Type B pancreatic cell (in vitro differentiated cells): ENCODE measurements around the gene MPEG1. TPM values are rescaled to one million over a fixed set of nuclear protein-coding genes. Genes with fewer than 3 reads are reported as not detected.
A peak's percentile ranks its signal among the peaks of the same experiment; 100 is the strongest.

Experiments used
- DNase-seq: peaks from one replicate; pipeline ENCODE4 v3.0.0; 2021; ENCODE audit warnings: mixed read lengths; ENCODE audit not compliant: unreplicated experiment; ENCODE audit errors: extremely low spot score
- H3K27ac Mint-ChIP-seq: 2 replicates; pipeline ENCODE4 v1.8.0; 2021; ENCODE audit warnings: mild to moderate bottlenecking, mixed read lengths
- H3K27me3 Mint-ChIP-seq: 2 replicates; pipeline ENCODE4 v1.8.0; 2021; ENCODE audit warnings: mixed read lengths
- H3K36me3 Mint-ChIP-seq: 2 replicates; pipeline ENCODE4 v1.8.0; 2021; ENCODE audit warnings: mixed read lengths
- H3K4me1 Mint-ChIP-seq: one replicate; pipeline ENCODE4 v1.8.0; 2021; ENCODE audit warnings: mixed read lengths; ENCODE audit not compliant: unreplicated experiment
- H3K4me3 Mint-ChIP-seq: 2 replicates; pipeline ENCODE4 v1.8.0; 2021; ENCODE audit warnings: mild to moderate bottlenecking, mixed read lengths
- H3K9me3 Mint-ChIP-seq: 2 replicates; pipeline ENCODE4 v1.8.0; 2021; ENCODE audit warnings: mixed read lengths
- CTCF ChIP-seq: fragments of 200-600 bp; sonication (generic); conservative IDR thresholded peaks from 2 replicates; pipeline ENCODE4 v1.5.0; 2021; ENCODE audit warnings: antibody characterized with exemption, mild to moderate bottlenecking
- total RNA-seq: library from RNA; stranded (reverse); gene quantifications from 2 replicates; pipeline ENCODE4 v1.2.1, GENCODE V29; 2021; ENCODE audit warnings: low replicate concordance

MPEG1 gene
- total RNA-seq, 1 donor from 2014 or later, result not detected

GRCh38 chr11:59188954-59189353 is 23.8 kb downstream of the MPEG1 start:
- TF ChIP-seq CTCF, result no peak
- Mint-ChIP-seq H3K36me3 (peaks cover 43% of the 10 kb centered on the region), H3K9me3 (no peaks in the 10 kb centered on the region), H3K27me3 (no peaks in the 10 kb centered on the region), H3K27ac (peak overlapping the region; percentile 53), H3K4me3 (no peak overlapping the region), H3K4me1 (peaks cover 33% of the 10 kb centered on the region)
- no peak for DNase-seq

GRCh38 chr11:59187587-59187986 is 25.1 kb downstream of the MPEG1 start:
- Mint-ChIP-seq H3K27me3 (no peaks in the 10 kb centered on the region), H3K4me1 (peaks cover 37% of the 10 kb centered on the region), H3K27ac (no peak overlapping the region), H3K36me3 (peaks cover 45% of the 10 kb centered on the region), H3K9me3 (no peaks in the 10 kb centered on the region), H3K4me3 (no peak overlapping the region)
- TF ChIP-seq CTCF, result no peak
- DNase-seq, result no peak

GRCh38 chr11:59187035-59187434 is 25.7 kb downstream of the MPEG1 start:
- Mint-ChIP-seq H3K9me3 (no peaks in the 10 kb centered on the region), H3K4me1 (peaks cover 37% of the 10 kb centered on the region), H3K27ac (peak overlapping the region; percentile 13), H3K36me3 (peaks cover 43% of the 10 kb centered on the region), H3K27me3 (no peaks in the 10 kb centered on the region), H3K4me3 (no peak overlapping the region)
- DNase-seq, result no peak
- no peak for TF ChIP-seq CTCF

- Mint-ChIP-seq H3K4me3 (peak overlapping the region; percentile 70), H3K4me1 (peaks cover 37% of the 10 kb centered on the region), H3K27me3 (no peaks in the 10 kb centered on the region), H3K27ac (peak overlapping the region; percentile 97), H3K36me3 (peaks cover 44% of the 10 kb centered on the region), H3K9me3 (no peaks in the 10 kb centered on the region)
- DNase-seq, result no peak
- TF ChIP-seq CTCF, result peak; percentile 87
Measured at GRCh38 chr11:59186130-59186594, 26.6 kb downstream of the MPEG1 start.

- Mint-ChIP-seq H3K4me1 (peaks cover 37% of the 10 kb centered on the region), H3K27ac (peak overlapping the region; percentile 97), H3K27me3 (no peaks in the 10 kb centered on the region), H3K9me3 (no peaks in the 10 kb centered on the region), H3K36me3 (peaks cover 45% of the 10 kb centered on the region), H3K4me3 (peak overlapping the region; percentile 70)
- DNase-seq, result no peak
- no peak for TF ChIP-seq CTCF
Measured at GRCh38 chr11:59185386-59185945, 27.3 kb downstream of the MPEG1 start.
